ENCODE data around the gene CTNND2.

Gene CTNND2

GRCh38 chr5:11277323-11277722, 626.9 kb downstream of the CTNND2 start:
- no peak overlapping the region for H3K9ac ChIP-seq (ENCODE audit: low read length)

GRCh38 chr5:11273180-11273903, 630.9 kb downstream of the CTNND2 start:
- H3K27me3 ChIP-seq (replicated peaks; ENCODE audit: control insufficient read depth, insufficient read depth, low read length): no peaks in the 10 kb centered on the region
- H3K4me3 ChIP-seq (ENCODE audit: low read length): no peak overlapping the region
- H3K36me3 ChIP-seq (ENCODE audit: control insufficient read depth, insufficient read depth, low read length, severe bottlenecking): no peaks in the 10 kb centered on the region
- DNase-seq (ENCODE audit: low read depth): no peak
- H3K9ac ChIP-seq (ENCODE audit: low read length): no peak overlapping the region
- no peaks in the 10 kb centered on the region for H3K9me3 ChIP-seq (ENCODE audit: control insufficient read depth, low read length)
- H3K4me1 ChIP-seq (ENCODE audit: control insufficient read depth, insufficient read depth, low read length): peaks cover 9% of the 10 kb centered on the region

More at GRCh38 chr5:11277323-11277722, 626.9 kb downstream of the CTNND2 start:
- Histone ChIP-seq H3K27me3 (replicated peaks; ENCODE audit: control insufficient read depth, insufficient read depth, low read length) (no peaks in the 10 kb centered on the region), H3K9me3 (ENCODE audit: control insufficient read depth, low read length) (peaks cover 14% of the 10 kb centered on the region), H3K4me1 (ENCODE audit: control insufficient read depth, insufficient read depth, low read length) (peaks cover 9% of the 10 kb centered on the region), H3K36me3 (ENCODE audit: control insufficient read depth, insufficient read depth, low read length, severe bottlenecking) (no peaks in the 10 kb centered on the region), H3K4me3 (ENCODE audit: low read length) (no peak overlapping the region)
- DNase-seq (ENCODE audit: low read depth): no peak

- no peak overlapping the region for H3K9ac ChIP-seq (ENCODE audit: low read length)
- H3K9me3 ChIP-seq (ENCODE audit: control insufficient read depth, low read length): no peaks in the 10 kb centered on the region
- no peak for DNase-seq (ENCODE audit: low read depth)
- no peaks in the 10 kb centered on the region for H3K36me3 ChIP-seq (ENCODE audit: control insufficient read depth, insufficient read depth, low read length, severe bottlenecking)
- no peak overlapping the region for H3K4me3 ChIP-seq (ENCODE audit: low read length)
- H3K4me1 ChIP-seq (ENCODE audit: control insufficient read depth, insufficient read depth, low read length): peaks cover 9% of the 10 kb centered on the region
- H3K27me3 ChIP-seq (replicated peaks; ENCODE audit: control insufficient read depth, insufficient read depth, low read length): no peaks in the 10 kb centered on the region
Observed at GRCh38 chr5:11269515-11269914, 634.7 kb downstream of the CTNND2 start.

- Histone ChIP-seq H3K9me3 (ENCODE audit: control insufficient read depth, low read length) (no peaks in the 10 kb centered on the region), H3K9ac (ENCODE audit: low read length) (no peak overlapping the region), H3K36me3 (ENCODE audit: control insufficient read depth, insufficient read depth, low read length, severe bottlenecking) (no peaks in the 10 kb centered on the region), H3K27me3 (replicated peaks; ENCODE audit: control insufficient read depth, insufficient read depth, low read length) (no peaks in the 10 kb centered on the region), H3K4me3 (ENCODE audit: low read length) (no peak overlapping the region), H3K4me1 (ENCODE audit: control insufficient read depth, insufficient read depth, low read length) (peaks cover 9% of the 10 kb centered on the region)
- no peak for DNase-seq (ENCODE audit: low read depth)
Observed at GRCh38 chr5:11268891-11269290, 635.4 kb downstream of the CTNND2 start.

- no peak for DNase-seq (ENCODE audit: low read depth)
- H3K9me3 ChIP-seq (ENCODE audit: control insufficient read depth, low read length): no peaks in the 10 kb centered on the region
Observed at GRCh38 chr5:11266331-11266730, 637.9 kb downstream of the CTNND2 start.

GRCh38 chr5:11261241-11261640, 643.0 kb downstream of the CTNND2 start:
- no peaks in the 10 kb centered on the region for H3K27me3 ChIP-seq (replicated peaks; ENCODE audit: control insufficient read depth, insufficient read depth, low read length)
- no peaks in the 10 kb centered on the region for H3K4me1 ChIP-seq (ENCODE audit: control insufficient read depth, insufficient read depth, low read length)
- no peak for DNase-seq (ENCODE audit: low read depth)
- no peaks in the 10 kb centered on the region for H3K36me3 ChIP-seq (ENCODE audit: control insufficient read depth, insufficient read depth, low read length, severe bottlenecking)
- H3K4me3 ChIP-seq (ENCODE audit: low read length): no peak overlapping the region
- no peak overlapping the region for H3K9ac ChIP-seq (ENCODE audit: low read length)
- no peaks in the 10 kb centered on the region for H3K9me3 ChIP-seq (ENCODE audit: control insufficient read depth, low read length)

More at GRCh38 chr5:11266331-11266730, 637.9 kb downstream of the CTNND2 start:
- Histone ChIP-seq H3K27me3 (replicated peaks; ENCODE audit: control insufficient read depth, insufficient read depth, low read length) (no peaks in the 10 kb centered on the region), H3K9ac (ENCODE audit: low read length) (no peak overlapping the region), H3K4me1 (ENCODE audit: control insufficient read depth, insufficient read depth, low read length) (no peaks in the 10 kb centered on the region), H3K36me3 (ENCODE audit: control insufficient read depth, insufficient read depth, low read length, severe bottlenecking) (no peaks in the 10 kb centered on the region), H3K4me3 (ENCODE audit: low read length) (no peak overlapping the region)

GRCh38 chr5:11258001-11258400, 646.2 kb downstream of the CTNND2 start:
- no peak overlapping the region for H3K4me3 ChIP-seq (ENCODE audit: low read length)
- H3K27me3 ChIP-seq (replicated peaks; ENCODE audit: control insufficient read depth, insufficient read depth, low read length): no peaks in the 10 kb centered on the region
- no peak for DNase-seq (ENCODE audit: low read depth)
- no peaks in the 10 kb centered on the region for H3K9me3 ChIP-seq (ENCODE audit: control insufficient read depth, low read length)
- H3K4me1 ChIP-seq (ENCODE audit: control insufficient read depth, insufficient read depth, low read length): no peaks in the 10 kb centered on the region
- no peaks in the 10 kb centered on the region for H3K36me3 ChIP-seq (ENCODE audit: control insufficient read depth, insufficient read depth, low read length, severe bottlenecking)
- no peak overlapping the region for H3K9ac ChIP-seq (ENCODE audit: low read length)

- no peak for DNase-seq (ENCODE audit: low read depth)
- Histone ChIP-seq H3K9ac (ENCODE audit: low read length) (no peak overlapping the region), H3K4me3 (ENCODE audit: low read length) (no peak overlapping the region), H3K27me3 (replicated peaks; ENCODE audit: control insufficient read depth, insufficient read depth, low read length) (no peaks in the 10 kb centered on the region), H3K4me1 (ENCODE audit: control insufficient read depth, insufficient read depth, low read length) (peaks cover 4% of the 10 kb centered on the region), H3K36me3 (ENCODE audit: control insufficient read depth, insufficient read depth, low read length, severe bottlenecking) (no peaks in the 10 kb centered on the region), H3K9me3 (ENCODE audit: control insufficient read depth, low read length) (no peaks in the 10 kb centered on the region)
Observed at GRCh38 chr5:11252523-11252922, 651.7 kb downstream of the CTNND2 start.

- Histone ChIP-seq H3K4me1 (ENCODE audit: control insufficient read depth, insufficient read depth, low read length) (peaks cover 4% of the 10 kb centered on the region), H3K36me3 (ENCODE audit: control insufficient read depth, insufficient read depth, low read length, severe bottlenecking) (no peaks in the 10 kb centered on the region), H3K9me3 (ENCODE audit: control insufficient read depth, low read length) (no peaks in the 10 kb centered on the region), H3K27me3 (replicated peaks; ENCODE audit: control insufficient read depth, insufficient read depth, low read length) (no peaks in the 10 kb centered on the region), H3K4me3 (ENCODE audit: low read length) (no peak overlapping the region), H3K9ac (ENCODE audit: low read length) (no peak overlapping the region)
- DNase-seq (ENCODE audit: low read depth): no peak
Observed at GRCh38 chr5:11252075-11252474, 652.2 kb downstream of the CTNND2 start.

GRCh38 chr5:11251247-11251646, 653.0 kb downstream of the CTNND2 start:
- H3K9ac ChIP-seq (ENCODE audit: low read length): no peak overlapping the region
- H3K9me3 ChIP-seq (ENCODE audit: control insufficient read depth, low read length): no peaks in the 10 kb centered on the region
- no peaks in the 10 kb centered on the region for H3K27me3 ChIP-seq (replicated peaks; ENCODE audit: control insufficient read depth, insufficient read depth, low read length)
- no peak overlapping the region for H3K4me3 ChIP-seq (ENCODE audit: low read length)
- H3K36me3 ChIP-seq (ENCODE audit: control insufficient read depth, insufficient read depth, low read length, severe bottlenecking): no peaks in the 10 kb centered on the region
- peak; percentile 17 for DNase-seq (ENCODE audit: low read depth)
- H3K4me1 ChIP-seq (ENCODE audit: control insufficient read depth, insufficient read depth, low read length): peaks cover 4% of the 10 kb centered on the region

GRCh38 chr5:11248966-11249365, 655.3 kb downstream of the CTNND2 start:
- Histone ChIP-seq H3K4me3 (ENCODE audit: low read length) (no peak overlapping the region), H3K4me1 (ENCODE audit: control insufficient read depth, insufficient read depth, low read length) (peaks cover 4% of the 10 kb centered on the region), H3K9me3 (ENCODE audit: control insufficient read depth, low read length) (no peaks in the 10 kb centered on the region), H3K9ac (ENCODE audit: low read length) (no peak overlapping the region), H3K27me3 (replicated peaks; ENCODE audit: control insufficient read depth, insufficient read depth, low read length) (no peaks in the 10 kb centered on the region), H3K36me3 (ENCODE audit: control insufficient read depth, insufficient read depth, low read length, severe bottlenecking) (no peaks in the 10 kb centered on the region)
- no peak for DNase-seq (ENCODE audit: low read depth)

GRCh38 chr5:11247224-11247623, 657.0 kb downstream of the CTNND2 start:
- no peak for DNase-seq (ENCODE audit: low read depth)
- Histone ChIP-seq H3K9ac (ENCODE audit: low read length) (no peak overlapping the region), H3K36me3 (ENCODE audit: control insufficient read depth, insufficient read depth, low read length, severe bottlenecking) (no peaks in the 10 kb centered on the region), H3K4me3 (ENCODE audit: low read length) (no peak overlapping the region), H3K4me1 (ENCODE audit: control insufficient read depth, insufficient read depth, low read length) (peaks cover 4% of the 10 kb centered on the region), H3K9me3 (ENCODE audit: control insufficient read depth, low read length) (no peaks in the 10 kb centered on the region), H3K27me3 (replicated peaks; ENCODE audit: control insufficient read depth, insufficient read depth, low read length) (peaks cover 3% of the 10 kb centered on the region)
